Measurements from ENCODE around the gene TEF. TPM values are rescaled to one million over a fixed set of nuclear protein-coding genes. Genes with fewer than 3 reads are reported as not detected.

Gene TEF
- total and polyA plus RNA-seq, 7 donors = 2.0 to 23.9 (median 11.7) TPM

DNA sequence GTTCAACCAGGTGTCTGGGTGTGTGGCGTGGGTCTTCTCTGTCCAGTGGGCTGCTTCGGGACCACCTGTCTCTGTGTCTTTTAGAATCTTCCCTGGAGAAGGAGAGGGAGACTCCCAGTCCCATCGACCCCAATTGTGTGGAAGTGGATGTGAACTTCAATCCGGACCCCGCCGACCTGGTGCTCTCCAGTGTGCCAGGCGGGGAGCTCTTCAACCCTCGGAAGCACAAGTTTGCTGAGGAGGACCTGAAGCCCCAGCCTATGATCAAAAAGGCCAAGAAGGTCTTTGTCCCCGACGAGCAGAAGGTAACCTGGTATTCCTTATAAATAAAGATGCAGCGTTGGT is 12.2 kb downstream of the TEF start:
- Histone ChIP-seq H3K9me3 (no peaks in the 10 kb centered on the region), H3K4me3 (no peak overlapping the region), H3K27ac (peak overlapping the region; percentile 30), H3K36me3 (ENCODE audit: insufficient read depth in 1 of 2, low read depth in 1 of 2) (peaks cover 3 to 92% of the 10 kb centered on the region in 2 donors), H3K4me1 (no peaks in the 10 kb centered on the region), H3K27me3 (ENCODE audit: insufficient read depth in 3 of 3, low read length in 2 of 3) (no peaks in the 10 kb centered on the region)
- ATAC-seq (peak in 1 of 4 donors; percentile 7), DNase-seq (no peak)
- WGBS, 3 donors = 86 to 90% (median 89%) methylated on average over 11 of the region's 11 CpGs
- intact Hi-C loops (cut with DNase I) = loop anchor here in 1 of 2 donors (10.0 kb wide), 1 partner anchor 211 kb away; no protein-coding TSS in a partner anchor
- TF ChIP-seq, protein P1, sequence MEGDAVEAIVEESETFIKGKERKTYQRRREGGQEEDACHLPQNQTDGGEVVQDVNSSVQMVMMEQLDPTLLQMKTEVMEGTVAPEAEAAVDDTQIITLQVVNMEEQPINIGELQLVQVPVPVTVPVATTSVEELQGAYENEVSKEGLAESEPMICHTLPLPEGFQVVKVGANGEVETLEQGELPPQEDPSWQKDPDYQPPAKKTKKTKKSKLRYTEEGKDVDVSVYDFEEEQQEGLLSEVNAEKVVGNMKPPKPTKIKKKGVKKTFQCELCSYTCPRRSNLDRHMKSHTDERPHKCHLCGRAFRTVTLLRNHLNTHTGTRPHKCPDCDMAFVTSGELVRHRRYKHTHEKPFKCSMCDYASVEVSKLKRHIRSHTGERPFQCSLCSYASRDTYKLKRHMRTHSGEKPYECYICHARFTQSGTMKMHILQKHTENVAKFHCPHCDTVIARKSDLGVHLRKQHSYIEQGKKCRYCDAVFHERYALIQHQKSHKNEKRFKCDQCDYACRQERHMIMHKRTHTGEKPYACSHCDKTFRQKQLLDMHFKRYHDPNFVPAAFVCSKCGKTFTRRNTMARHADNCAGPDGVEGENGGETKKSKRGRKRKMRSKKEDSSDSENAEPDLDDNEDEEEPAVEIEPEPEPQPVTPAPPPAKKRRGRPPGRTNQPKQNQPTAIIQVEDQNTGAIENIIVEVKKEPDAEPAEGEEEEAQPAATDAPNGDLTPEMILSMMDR (IDR thresholded peaks at IDR 0.05) = no peak

DNA sequence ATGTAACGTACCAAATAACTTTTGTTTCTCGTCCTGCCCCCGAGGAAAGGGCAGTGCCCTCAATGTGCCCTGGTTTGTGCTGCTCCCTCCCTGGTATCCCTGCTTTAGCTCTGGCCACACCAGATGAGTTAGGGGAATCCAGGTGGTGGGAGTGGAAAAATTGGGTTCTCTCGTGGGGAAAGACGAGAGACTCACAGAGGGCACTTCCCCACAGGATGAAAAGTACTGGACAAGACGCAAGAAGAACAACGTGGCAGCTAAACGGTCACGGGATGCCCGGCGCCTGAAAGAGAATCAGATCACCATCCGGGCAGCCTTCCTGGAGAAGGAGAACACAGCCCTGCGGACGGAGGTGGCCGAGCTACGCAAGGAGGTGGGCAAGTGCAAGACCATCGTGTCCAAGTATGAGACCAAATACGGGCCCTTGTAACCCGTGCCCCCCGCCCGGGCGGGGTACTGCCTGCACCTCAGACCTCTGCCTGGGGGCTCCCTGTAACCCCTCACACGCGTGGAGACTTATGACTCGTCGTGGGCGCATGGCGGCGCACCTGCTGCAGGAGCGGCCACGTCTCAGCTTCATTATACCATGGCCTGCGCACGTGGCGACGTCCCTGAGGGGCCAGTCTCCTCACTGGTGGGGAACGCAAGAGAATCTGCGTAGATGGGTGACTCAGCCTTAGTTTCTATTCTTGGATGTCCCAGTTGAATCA is 13.9 kb downstream of the TEF start:
- TF ChIP-seq, protein P1 (IDR thresholded peaks at IDR 0.05) = no peak
- H3K4me3 ChIP-seq = no peak overlapping the region
- no peaks in the 10 kb centered on the region for H3K27me3 ChIP-seq (ENCODE audit: insufficient read depth in 3 of 3, low read length in 2 of 3)
- WGBS, 3 donors = 90 to 96% (median 90%) methylated on average over 37 of the region's 37 CpGs
- ATAC-seq (peak in 1 of 4 donors; percentile 22), DNase-seq (no peak)
- H3K4me1 ChIP-seq = no peaks in the 10 kb centered on the region
- no peaks in the 10 kb centered on the region for H3K9me3 ChIP-seq
- no peak overlapping the region for H3K27ac ChIP-seq
- intact Hi-C loops (cut with DNase I) = loop anchor here in 1 of 2 donors (10.0 kb wide), 1 partner anchor 209 kb away; no protein-coding TSS in a partner anchor
- peaks cover 3 to 80% of the 10 kb centered on the region in 2 donors for H3K36me3 ChIP-seq (ENCODE audit: insufficient read depth in 1 of 2, low read depth in 1 of 2)

DNA sequence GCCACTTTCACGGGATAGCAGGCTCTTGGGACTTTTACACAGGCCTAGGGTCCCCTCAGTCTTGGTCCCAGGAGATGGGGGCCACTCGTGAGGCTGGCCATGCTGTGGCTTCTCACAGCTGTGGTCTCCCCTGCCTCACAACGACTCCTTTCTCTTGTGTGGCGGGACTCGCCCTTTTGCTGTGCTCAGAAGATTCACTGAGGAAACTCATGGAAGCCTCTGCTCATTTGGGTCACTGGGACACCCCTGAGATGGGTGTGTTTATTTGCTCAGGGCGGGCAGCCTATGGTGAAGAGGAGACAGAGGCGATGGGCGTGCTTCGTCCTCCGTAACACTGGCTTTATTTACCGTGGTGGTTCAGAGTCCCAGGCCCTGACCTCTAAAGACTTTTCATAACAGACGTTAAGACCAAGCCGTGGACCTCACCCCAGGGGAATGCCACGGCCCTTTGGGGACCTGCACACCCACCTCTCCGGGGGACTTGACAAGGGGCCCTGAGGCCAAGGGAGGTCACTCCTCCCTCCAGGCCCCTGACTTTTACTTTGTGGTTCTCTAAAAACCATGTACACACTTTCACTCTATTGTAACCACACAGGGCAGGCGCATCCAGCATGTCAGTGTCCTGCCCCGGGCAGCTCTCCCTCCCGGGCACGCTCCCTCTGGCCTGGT is 15.5 kb downstream of the TEF start:
- DNase-seq (no peak), ATAC-seq (no peak)
- TF ChIP-seq, protein P1 (IDR thresholded peaks at IDR 0.05) = no peak
- Histone ChIP-seq H3K4me1 (peaks cover 9% of the 10 kb centered on the region), H3K27ac (no peak overlapping the region), H3K36me3 (ENCODE audit: insufficient read depth in 1 of 2, low read depth in 1 of 2) (peaks cover 3 to 65% of the 10 kb centered on the region in 2 donors), H3K9me3 (no peaks in the 10 kb centered on the region), H3K4me3 (no peak overlapping the region), H3K27me3 (ENCODE audit: insufficient read depth in 3 of 3, low read length in 2 of 3) (no peaks in the 10 kb centered on the region)
- intact Hi-C loops (cut with DNase I) = loop anchor here in 1 of 2 donors (10.0 kb wide), 1 partner anchor 208 kb away; no protein-coding TSS in a partner anchor
- WGBS, 3 donors = 81 to 87% (median 85%) methylated on average over 19 of the region's 19 CpGs

DNA sequence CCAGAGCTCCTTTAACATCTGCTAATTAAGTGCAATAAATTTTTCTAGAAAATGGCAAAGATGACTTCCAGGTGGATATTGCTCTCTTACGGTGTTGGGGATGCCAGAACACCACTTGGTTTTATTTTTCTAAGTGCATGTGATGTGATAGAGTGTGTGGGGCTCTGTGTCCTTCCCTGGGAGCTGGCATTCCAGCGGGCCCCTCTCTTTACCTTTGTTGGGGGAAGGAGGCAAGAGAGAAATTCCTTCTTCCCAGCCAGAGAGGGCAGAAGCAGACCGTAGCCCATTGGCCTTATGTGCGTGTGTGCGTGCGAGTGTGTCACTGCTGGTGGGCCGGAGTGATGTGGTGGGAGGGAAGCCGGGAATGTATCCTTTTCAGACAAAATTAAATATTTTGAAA is 17.2 kb downstream of the TEF start:
- ATAC-seq (no peak), DNase-seq (no peak)
- intact Hi-C loops (cut with DNase I) = loop anchor here in 1 of 2 donors (10.0 kb wide), 1 partner anchor 206 kb away; no protein-coding TSS in a partner anchor
- TF ChIP-seq, protein P1 (IDR thresholded peaks at IDR 0.05) = no peak
- WGBS, 3 donors = 85 to 89% (median 85%) methylated on average over 8 of the region's 8 CpGs
- H3K4me1 ChIP-seq = peaks cover 22% of the 10 kb centered on the region
- H3K4me3 ChIP-seq = no peak overlapping the region
- no peaks in the 10 kb centered on the region for H3K27me3 ChIP-seq (ENCODE audit: insufficient read depth in 3 of 3, low read length in 2 of 3)
- no peak overlapping the region for H3K27ac ChIP-seq
- no peaks in the 10 kb centered on the region for H3K9me3 ChIP-seq
- H3K36me3 ChIP-seq (ENCODE audit: insufficient read depth in 1 of 2, low read depth in 1 of 2) = peaks cover 3 to 56% of the 10 kb centered on the region in 2 donors
